Prostate gland (tissue), 2 donors: ENCODE results near the gene GALNT14. TPM values are rescaled to one million over a fixed set of nuclear protein-coding genes. Genes with fewer than 3 reads are reported as not detected.

Experiments used
- DNase-seq: peaks from one replicate; pipeline ENCODE4 v3.0.0-alpha.2; 2019; ENCODE audit warnings: low spot score
- H3K27ac ChIP-seq, 2 donors: fragments of 200-600 bp; sonication (generic); 2 replicates each; pipeline ENCODE4 v1.5.1; 2017 to 2019
- H3K27me3 ChIP-seq: fragments of 200-600 bp; sonication (generic); replicated peaks from 2 replicates; pipeline ENCODE4 v1.5.1; 2019; ENCODE audit not compliant: insufficient read depth
- H3K36me3 ChIP-seq, 2 donors: fragments of 200-600 bp; sonication (generic); 1 replicate in 1 of 2; 2 replicates in 1 of 2; pipeline versions ENCODE4 v1.5.1 to v1.8.1; 2017 to 2019
- H3K4me1 ChIP-seq: fragments of 200-600 bp; sonication (generic); replicated peaks from 2 replicates; pipeline ENCODE4 v1.5.1; 2019
- H3K4me3 ChIP-seq, 2 donors: fragments of 200-600 bp; sonication (generic); 2 replicates each; pipeline ENCODE4 v1.5.1; 2017 to 2019
- H3K9me3 ChIP-seq: fragments of 200-600 bp; sonication (generic); 2 replicates; pipeline ENCODE4 v1.5.1; 2017
- CTCF ChIP-seq, 4 experiments: fragments of 200-600 bp in 2 of 4; fragments of 450-650 bp in 2 of 4; sonication (generic) in 2 of 4; IDR thresholded peaks; 1 replicate in 3 of 4; 2 replicates in 1 of 4; pipeline ENCODE4 v1.5.1; 2016 to 2019; ENCODE audit warnings: antibody characterized with exemption in 4 of 4, mild to moderate bottlenecking in 2 of 4, moderate library complexity in 2 of 4
- POLR2A ChIP-seq: fragments of 450-650 bp; IDR thresholded peaks from one replicate; pipeline ENCODE4 v1.6.1; 2016; ENCODE audit warnings: antibody characterized with exemption, mild to moderate bottlenecking
- POLR2AphosphoS5 ChIP-seq: sonication (generic); formaldehyde crosslinking; IDR thresholded peaks from one replicate; pipeline ENCODE4 v1.6.1; 2017; ENCODE audit warnings: antibody characterized with exemption
- WGBS: methylation state at CpG from one replicate; pipeline ENCODE4 v1.1.5; 2018; 5-methylcytosine and 5-hydroxymethylcytosine counted together
- intact Hi-C: fragments of 100-400 bp; cut with DNase I; formaldehyde crosslinking; loops from one replicate; pipeline ENCODE4 v1.14.2; 2022
- total RNA-seq, 2 donors: library from RNA; depleted of rRNA; stranded (reverse); fragments of >200 nt; gene quantifications; one replicate each; pipeline ENCODE4 v1.1.0, GENCODE V29; 2016

GALNT14 gene
- total RNA-seq, 2 donors from 2014 or later = 0.59 to 15.5 TPM

- Histone ChIP-seq H3K4me1 (no peaks in the 10 kb centered on the region), H3K27ac (no peak overlapping the region), H3K9me3 (no peaks in the 10 kb centered on the region), H3K36me3 (no peaks in the 10 kb centered on the region), H3K4me3 (no peak overlapping the region), H3K27me3 (no peaks in the 10 kb centered on the region)
- DNase-seq = no peak
- intact Hi-C loops = no loop called here
- 73% methylated on average over 8 of the region's 8 CpGs for WGBS
- TF ChIP-seq CTCF (IDR thresholded peaks at IDR 0.05) = no peak
- no peak for TF ChIP-seq POLR2AphosphoS5
- no peak for TF ChIP-seq POLR2A
Measured at GRCh38 chr2:31067259-31067658, 71.0 kb downstream of the GALNT14 start.

- Histone ChIP-seq H3K4me3 (no peak overlapping the region), H3K27ac (no peak overlapping the region), H3K27me3 (no peaks in the 10 kb centered on the region), H3K36me3 (no peaks in the 10 kb centered on the region), H3K4me1 (no peaks in the 10 kb centered on the region), H3K9me3 (no peaks in the 10 kb centered on the region)
- intact Hi-C loops = no loop called here
- TF ChIP-seq POLR2A (no peak), POLR2AphosphoS5 (no peak), CTCF (IDR thresholded peaks at IDR 0.05) (no peak)
- no peak for DNase-seq
- WGBS = 62% methylated on average over 6 of the region's 6 CpGs
Measured at GRCh38 chr2:31066551-31066950, 71.7 kb downstream of the GALNT14 start.

- Histone ChIP-seq H3K36me3 (no peaks in the 10 kb centered on the region), H3K4me1 (no peaks in the 10 kb centered on the region), H3K27ac (no peak overlapping the region), H3K4me3 (no peak overlapping the region), H3K9me3 (no peaks in the 10 kb centered on the region), H3K27me3 (no peaks in the 10 kb centered on the region)
- DNase-seq = no peak
- intact Hi-C loops = no loop called here
- TF ChIP-seq CTCF (IDR thresholded peaks at IDR 0.05) = no peak
- no peak for TF ChIP-seq POLR2AphosphoS5
- no peak for TF ChIP-seq POLR2A
- 71% methylated on average over 9 of the region's 9 CpGs for WGBS
Measured at GRCh38 chr2:31066086-31066485, 72.2 kb downstream of the GALNT14 start.

GRCh38 chr2:31065356-31065755 lies 72.9 kb downstream of the GALNT14 start:
- no peak overlapping the region for H3K4me3 ChIP-seq
- intact Hi-C loops = no loop called here
- no peak for DNase-seq
- H3K9me3 ChIP-seq = no peaks in the 10 kb centered on the region
- 88% methylated on average over 5 of the region's 5 CpGs for WGBS
- no peaks in the 10 kb centered on the region for H3K4me1 ChIP-seq
- no peaks in the 10 kb centered on the region for H3K36me3 ChIP-seq
- no peaks in the 10 kb centered on the region for H3K27me3 ChIP-seq
- no peak for TF ChIP-seq CTCF (IDR thresholded peaks at IDR 0.05)
- no peak for TF ChIP-seq POLR2A
- TF ChIP-seq POLR2AphosphoS5 = no peak
- no peak overlapping the region for H3K27ac ChIP-seq

- H3K4me1 ChIP-seq = no peaks in the 10 kb centered on the region
- DNase-seq = no peak
- H3K4me3 ChIP-seq = no peak overlapping the region
- no peaks in the 10 kb centered on the region for H3K27me3 ChIP-seq
- 51% methylated on average over 6 of the region's 6 CpGs for WGBS
- no peaks in the 10 kb centered on the region for H3K36me3 ChIP-seq
- H3K9me3 ChIP-seq = no peaks in the 10 kb centered on the region
- H3K27ac ChIP-seq = no peak overlapping the region
- TF ChIP-seq CTCF (IDR thresholded peaks at IDR 0.05) = no peak
- no peak for TF ChIP-seq POLR2A
- TF ChIP-seq POLR2AphosphoS5 = no peak
- intact Hi-C loops = no loop called here
Measured at GRCh38 chr2:31060397-31060796, 77.8 kb downstream of the GALNT14 start.
